Loucy (cell line): Measurements from ENCODE around the gene CXCL3.

ENCODE experiments used
- CTCF ChIP-seq: fragments of 200-600 bp; sonication (generic); conservative IDR thresholded peaks from 2 replicates; pipeline ENCODE4 v1.5.1; 2014; ENCODE audit warnings: mild to moderate bottlenecking, antibody characterized with exemption, low read length
- EZH2phosphoT487 ChIP-seq: fragments of 200-600 bp; IDR thresholded peaks from 2 replicates; pipeline ENCODE4 v1.6.1; 2018; ENCODE audit warnings: antibody characterized with exemption, mild to moderate bottlenecking, moderate library complexity, borderline replicate concordance

GRCh38 chr4:74016068-74016467, 22.4 kb downstream of the CXCL3 start:
- no peak for TF ChIP-seq CTCF
- TF ChIP-seq EZH2phosphoT487, result no peak
